HepG2 (cell line): Measurements from ENCODE around the gene SLC16A3. TPM values are rescaled to one million over a fixed set of nuclear protein-coding genes. Genes with fewer than 3 reads are reported as not detected.

ENCODE experiments used
- ATM ChIP-seq: fragments of 450-650 bp; IDR thresholded peaks from 2 replicates; pipeline ENCODE4 v1.7.1; 2017; ENCODE audit warnings: mild to moderate bottlenecking, borderline replicate concordance
- FOXJ3 ChIP-seq: sonication (generic); formaldehyde crosslinking; IDR thresholded peaks from 2 replicates; pipeline ENCODE4 v1.4.0; 2020; ENCODE audit warnings: missing genetic modification reagents, mild to moderate bottlenecking, borderline replicate concordance
- MTA1 ChIP-seq: sonication (generic); formaldehyde crosslinking; IDR thresholded peaks from 2 replicates; pipeline ENCODE4 v1.4.0; 2020; ENCODE audit warnings: missing genetic modification reagents, mild to moderate bottlenecking, borderline replicate concordance
- NCOR1 ChIP-seq: fragments of 200-600 bp; sonication (generic); IDR thresholded peaks from 2 replicates; pipeline ENCODE4 v1.7.0; 2017; ENCODE audit warnings: antibody characterized with exemption, low read length, borderline replicate concordance
- SIX4 ChIP-seq: sonication (generic); formaldehyde crosslinking; IDR thresholded peaks from 2 replicates; pipeline ENCODE4 v1.4.0; 2020; ENCODE audit warnings: missing genetic modification reagents
- SNAPC2 ChIP-seq: sonication (generic); formaldehyde crosslinking; IDR thresholded peaks from 2 replicates; pipeline ENCODE4 v1.8.1; 2022; ENCODE audit warnings: mild to moderate bottlenecking, missing genetic modification reagents
- STAG1 ChIP-seq: sonication (generic); formaldehyde crosslinking; IDR thresholded peaks from 2 replicates; pipeline ENCODE4 v1.4.0; 2020; ENCODE audit warnings: missing genetic modification reagents
- TOE1 ChIP-seq: sonication (generic); formaldehyde crosslinking; IDR thresholded peaks from 2 replicates; pipeline ENCODE4 v1.4.0; 2020; ENCODE audit warnings: mild to moderate bottlenecking, missing genetic modification reagents
- TOPORS ChIP-seq: sonication (generic); formaldehyde crosslinking; IDR thresholded peaks from 2 replicates; pipeline ENCODE4 v1.8.0; 2023; ENCODE audit warnings: mild to moderate bottlenecking, missing genetic modification reagents
- ZC3H13 ChIP-seq: sonication (generic); formaldehyde crosslinking; IDR thresholded peaks from 2 replicates; pipeline ENCODE4 v1.8.1; 2023; ENCODE audit warnings: mild to moderate bottlenecking, missing genetic modification reagents, moderate library complexity
- polyA plus RNA-seq, 8 experiments: library from polyadenylated mRNA; depleted of rRNA in 3 of 8; stranded (reverse) in 7 of 8; unstranded in 1 of 8; fragments of >200 nt; fragmentation: Illumina TruSeq in 4 of 8; extraction: Trizol in 4 of 8; gene quantifications; 2 replicates each; pipeline versions ENCODE4 v1.2.1 to v1.2.3, GENCODE V29; 2011 to 2016; ENCODE audit warnings: low read depth in 4 of 8, missing spikeins in 1 of 8, mixed read lengths in 1 of 8; ENCODE audit not compliant: insufficient read depth in 1 of 8
- total RNA-seq, 5 experiments: library from RNA; depleted of rRNA; stranded (reverse); fragments of >200 nt; fragmentation: Illumina TruSeq; extraction: Trizol; gene quantifications; 2 replicates each; pipeline ENCODE4 v1.2.3, GENCODE V29; 2016; ENCODE audit warnings: low read depth in 1 of 5
- TF ChIP-seq, protein P1 (sequence below): sonication (generic); formaldehyde crosslinking; IDR thresholded peaks from 2 replicates; pipeline ENCODE4 v1.5.1; 2020; ENCODE audit warnings: missing genetic modification reagents, mild to moderate bottlenecking, borderline replicate concordance
- TF ChIP-seq, protein P2 (sequence below): conservative IDR thresholded peaks from 2 replicates; pipeline ENCODE4 v1.6.1; 2018; ENCODE audit warnings: missing genetic modification reagents
- TF ChIP-seq, protein P3 (sequence below): sonication (generic); formaldehyde crosslinking; IDR thresholded peaks from 2 replicates; pipeline ENCODE4 v1.5.0; 2020; ENCODE audit warnings: missing genetic modification reagents
- TF ChIP-seq, protein P4 (sequence below): sonication (generic); formaldehyde crosslinking; IDR thresholded peaks from 2 replicates; pipeline ENCODE4 v1.9.0; 2021; ENCODE audit warnings: missing genetic modification reagents, mild to moderate bottlenecking, borderline replicate concordance
- TF ChIP-seq, protein P5 (sequence below): sonication (generic); formaldehyde crosslinking; IDR thresholded peaks from 2 replicates; pipeline ENCODE4 v1.4.0; 2020; ENCODE audit warnings: missing genetic modification reagents
- TF ChIP-seq, protein P6 (sequence below): sonication (generic); formaldehyde crosslinking; IDR thresholded peaks from 2 replicates; pipeline ENCODE4 v1.4.0; 2020; ENCODE audit warnings: missing genetic modification reagents
- TF ChIP-seq, protein P7 (sequence below): IDR thresholded peaks from 2 replicates; pipeline ENCODE4 v1.6.1; 2016; ENCODE audit warnings: low read depth, missing genetic modification reagents, missing compliant biosample characterization

The SLC16A3 gene
- total and polyA plus RNA-seq, 2 of the 13 experiments (the other 11 are each of a cell fraction or from before 2014, with no cell fraction given) = 242 to 349 TPM

DNA sequence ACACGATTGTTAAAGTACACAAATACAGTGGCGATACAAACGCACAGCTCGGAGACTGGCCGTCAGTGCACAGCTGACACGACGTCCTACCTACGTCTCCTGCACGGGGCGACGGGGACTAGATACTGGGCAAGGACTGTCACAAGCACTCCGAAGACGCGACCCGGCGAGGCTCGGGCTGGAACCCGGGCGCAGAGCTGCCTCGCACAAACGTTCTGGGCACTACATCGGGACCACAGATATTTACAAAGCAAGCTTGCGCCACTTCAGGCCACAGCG, 13.8 kb downstream of the SLC16A3 start (continued):
- TF ChIP-seq, protein P1, sequence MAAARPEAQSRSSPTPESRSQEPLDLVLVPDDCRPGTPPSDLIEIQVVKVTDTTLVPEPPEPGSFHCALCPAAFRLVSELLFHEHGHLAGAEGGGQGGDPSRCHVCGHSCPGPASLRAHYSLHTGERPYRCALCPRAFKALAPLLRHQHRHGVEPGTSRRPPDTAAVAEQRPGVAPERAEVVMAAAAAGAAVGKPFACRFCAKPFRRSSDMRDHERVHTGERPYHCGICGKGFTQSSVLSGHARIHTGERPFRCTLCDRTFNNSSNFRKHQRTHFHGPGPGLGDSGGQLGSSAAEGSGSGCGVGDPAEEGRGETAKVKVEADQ (CRISPR knock-in tag) = no peak
- no peak for TF ChIP-seq NCOR1
- no peak for TF ChIP-seq SNAPC2 (CRISPR knock-in tag)
- TF ChIP-seq, protein P2, sequence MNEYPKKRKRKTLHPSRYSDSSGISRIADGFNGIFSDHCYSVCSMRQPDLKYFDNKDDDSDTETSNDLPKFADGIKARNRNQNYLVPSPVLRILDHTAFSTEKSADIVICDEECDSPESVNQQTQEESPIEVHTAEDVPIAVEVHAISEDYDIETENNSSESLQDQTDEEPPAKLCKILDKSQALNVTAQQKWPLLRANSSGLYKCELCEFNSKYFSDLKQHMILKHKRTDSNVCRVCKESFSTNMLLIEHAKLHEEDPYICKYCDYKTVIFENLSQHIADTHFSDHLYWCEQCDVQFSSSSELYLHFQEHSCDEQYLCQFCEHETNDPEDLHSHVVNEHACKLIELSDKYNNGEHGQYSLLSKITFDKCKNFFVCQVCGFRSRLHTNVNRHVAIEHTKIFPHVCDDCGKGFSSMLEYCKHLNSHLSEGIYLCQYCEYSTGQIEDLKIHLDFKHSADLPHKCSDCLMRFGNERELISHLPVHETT = no peak
- 0 out of 2 replicates have a peak, but pooled peaks have one; percentile 8 for TF ChIP-seq SIX4 (CRISPR knock-in tag)
- no peak for TF ChIP-seq STAG1
- TF ChIP-seq, protein P3, sequence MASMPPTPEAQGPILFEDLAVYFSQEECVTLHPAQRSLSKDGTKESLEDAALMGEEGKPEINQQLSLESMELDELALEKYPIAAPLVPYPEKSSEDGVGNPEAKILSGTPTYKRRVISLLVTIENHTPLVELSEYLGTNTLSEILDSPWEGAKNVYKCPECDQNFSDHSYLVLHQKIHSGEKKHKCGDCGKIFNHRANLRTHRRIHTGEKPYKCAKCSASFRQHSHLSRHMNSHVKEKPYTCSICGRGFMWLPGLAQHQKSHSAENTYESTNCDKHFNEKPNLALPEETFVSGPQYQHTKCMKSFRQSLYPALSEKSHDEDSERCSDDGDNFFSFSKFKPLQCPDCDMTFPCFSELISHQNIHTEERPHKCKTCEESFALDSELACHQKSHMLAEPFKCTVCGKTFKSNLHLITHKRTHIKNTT (CRISPR knock-in tag) = no peak
- TF ChIP-seq, protein P4, sequence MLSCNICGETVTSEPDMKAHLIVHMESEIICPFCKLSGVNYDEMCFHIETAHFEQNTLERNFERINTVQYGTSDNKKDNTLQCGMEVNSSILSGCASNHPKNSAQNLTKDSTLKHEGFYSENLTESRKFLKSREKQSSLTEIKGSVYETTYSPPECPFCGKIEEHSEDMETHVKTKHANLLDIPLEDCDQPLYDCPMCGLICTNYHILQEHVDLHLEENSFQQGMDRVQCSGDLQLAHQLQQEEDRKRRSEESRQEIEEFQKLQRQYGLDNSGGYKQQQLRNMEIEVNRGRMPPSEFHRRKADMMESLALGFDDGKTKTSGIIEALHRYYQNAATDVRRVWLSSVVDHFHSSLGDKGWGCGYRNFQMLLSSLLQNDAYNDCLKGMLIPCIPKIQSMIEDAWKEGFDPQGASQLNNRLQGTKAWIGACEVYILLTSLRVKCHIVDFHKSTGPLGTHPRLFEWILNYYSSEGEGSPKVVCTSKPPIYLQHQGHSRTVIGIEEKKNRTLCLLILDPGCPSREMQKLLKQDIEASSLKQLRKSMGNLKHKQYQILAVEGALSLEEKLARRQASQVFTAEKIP (CRISPR knock-in tag) = no peak
- peak; percentile 71; the same call in 1 of the 2 replicates for TF ChIP-seq TOPORS (CRISPR knock-in tag)
- TF ChIP-seq, protein P5, sequence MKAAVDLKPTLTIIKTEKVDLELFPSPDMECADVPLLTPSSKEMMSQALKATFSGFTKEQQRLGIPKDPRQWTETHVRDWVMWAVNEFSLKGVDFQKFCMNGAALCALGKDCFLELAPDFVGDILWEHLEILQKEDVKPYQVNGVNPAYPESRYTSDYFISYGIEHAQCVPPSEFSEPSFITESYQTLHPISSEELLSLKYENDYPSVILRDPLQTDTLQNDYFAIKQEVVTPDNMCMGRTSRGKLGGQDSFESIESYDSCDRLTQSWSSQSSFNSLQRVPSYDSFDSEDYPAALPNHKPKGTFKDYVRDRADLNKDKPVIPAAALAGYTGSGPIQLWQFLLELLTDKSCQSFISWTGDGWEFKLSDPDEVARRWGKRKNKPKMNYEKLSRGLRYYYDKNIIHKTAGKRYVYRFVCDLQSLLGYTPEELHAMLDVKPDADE (CRISPR knock-in tag) = no peak
- no peak for TF ChIP-seq TOE1 (CRISPR knock-in tag)
- no peak; the same call in 1 of the 2 replicates for TF ChIP-seq ZC3H13 (CRISPR knock-in tag)
- TF ChIP-seq, protein P6, sequence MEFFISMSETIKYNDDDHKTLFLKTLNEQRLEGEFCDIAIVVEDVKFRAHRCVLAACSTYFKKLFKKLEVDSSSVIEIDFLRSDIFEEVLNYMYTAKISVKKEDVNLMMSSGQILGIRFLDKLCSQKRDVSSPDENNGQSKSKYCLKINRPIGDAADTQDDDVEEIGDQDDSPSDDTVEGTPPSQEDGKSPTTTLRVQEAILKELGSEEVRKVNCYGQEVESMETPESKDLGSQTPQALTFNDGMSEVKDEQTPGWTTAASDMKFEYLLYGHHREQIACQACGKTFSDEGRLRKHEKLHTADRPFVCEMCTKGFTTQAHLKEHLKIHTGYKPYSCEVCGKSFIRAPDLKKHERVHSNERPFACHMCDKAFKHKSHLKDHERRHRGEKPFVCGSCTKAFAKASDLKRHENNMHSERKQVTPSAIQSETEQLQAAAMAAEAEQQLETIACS (CRISPR knock-in tag) = no peak
- TF ChIP-seq ATM = no peak
- TF ChIP-seq FOXJ3 = peak; percentile 47; the same call in 1 of the 2 replicates
- TF ChIP-seq, protein P7, sequence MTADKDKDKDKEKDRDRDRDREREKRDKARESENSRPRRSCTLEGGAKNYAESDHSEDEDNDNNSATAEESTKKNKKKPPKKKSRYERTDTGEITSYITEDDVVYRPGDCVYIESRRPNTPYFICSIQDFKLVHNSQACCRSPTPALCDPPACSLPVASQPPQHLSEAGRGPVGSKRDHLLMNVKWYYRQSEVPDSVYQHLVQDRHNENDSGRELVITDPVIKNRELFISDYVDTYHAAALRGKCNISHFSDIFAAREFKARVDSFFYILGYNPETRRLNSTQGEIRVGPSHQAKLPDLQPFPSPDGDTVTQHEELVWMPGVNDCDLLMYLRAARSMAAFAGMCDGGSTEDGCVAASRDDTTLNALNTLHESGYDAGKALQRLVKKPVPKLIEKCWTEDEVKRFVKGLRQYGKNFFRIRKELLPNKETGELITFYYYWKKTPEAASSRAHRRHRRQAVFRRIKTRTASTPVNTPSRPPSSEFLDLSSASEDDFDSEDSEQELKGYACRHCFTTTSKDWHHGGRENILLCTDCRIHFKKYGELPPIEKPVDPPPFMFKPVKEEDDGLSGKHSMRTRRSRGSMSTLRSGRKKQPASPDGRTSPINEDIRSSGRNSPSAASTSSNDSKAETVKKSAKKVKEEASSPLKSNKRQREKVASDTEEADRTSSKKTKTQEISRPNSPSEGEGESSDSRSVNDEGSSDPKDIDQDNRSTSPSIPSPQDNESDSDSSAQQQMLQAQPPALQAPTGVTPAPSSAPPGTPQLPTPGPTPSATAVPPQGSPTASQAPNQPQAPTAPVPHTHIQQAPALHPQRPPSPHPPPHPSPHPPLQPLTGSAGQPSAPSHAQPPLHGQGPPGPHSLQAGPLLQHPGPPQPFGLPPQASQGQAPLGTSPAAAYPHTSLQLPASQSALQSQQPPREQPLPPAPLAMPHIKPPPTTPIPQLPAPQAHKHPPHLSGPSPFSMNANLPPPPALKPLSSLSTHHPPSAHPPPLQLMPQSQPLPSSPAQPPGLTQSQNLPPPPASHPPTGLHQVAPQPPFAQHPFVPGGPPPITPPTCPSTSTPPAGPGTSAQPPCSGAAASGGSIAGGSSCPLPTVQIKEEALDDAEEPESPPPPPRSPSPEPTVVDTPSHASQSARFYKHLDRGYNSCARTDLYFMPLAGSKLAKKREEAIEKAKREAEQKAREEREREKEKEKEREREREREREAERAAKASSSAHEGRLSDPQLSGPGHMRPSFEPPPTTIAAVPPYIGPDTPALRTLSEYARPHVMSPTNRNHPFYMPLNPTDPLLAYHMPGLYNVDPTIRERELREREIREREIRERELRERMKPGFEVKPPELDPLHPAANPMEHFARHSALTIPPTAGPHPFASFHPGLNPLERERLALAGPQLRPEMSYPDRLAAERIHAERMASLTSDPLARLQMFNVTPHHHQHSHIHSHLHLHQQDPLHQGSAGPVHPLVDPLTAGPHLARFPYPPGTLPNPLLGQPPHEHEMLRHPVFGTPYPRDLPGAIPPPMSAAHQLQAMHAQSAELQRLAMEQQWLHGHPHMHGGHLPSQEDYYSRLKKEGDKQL (CRISPR knock-in tag) = no peak
- no peak for TF ChIP-seq MTA1 (CRISPR knock-in tag)
